Renal pelvis (tissue), 12 donors: ENCODE data around the gene CNTN2. TPM values are rescaled to one million over a fixed set of nuclear protein-coding genes. Genes with fewer than 3 reads are reported as not detected.

Experiments
- DNase-seq: peaks from one replicate; pipeline ENCODE4 v3.0.0-alpha.2; 2013
- long read RNA-seq, 16 experiments: transcript quantifications; one replicate each; lab custom pipeline, GENCODE V29; 2026
- polyA plus RNA-seq, 3 donors: library from polyadenylated mRNA; unstranded; fragments of 120-200 nt; gene quantifications; one replicate each; pipeline ENCODE4 v1.2.1, GENCODE V29; 2013; ENCODE audit not compliant: insufficient read length in 3 of 3

CNTN2 gene
- 1 to 10 TPM in 1 of 3 donors, under 1 TPM in 2; 0.77 to 1.1 (median 0.86) TPM for polyA plus RNA-seq
- long read RNA-seq, donor 1, result 0 reads
- long read RNA-seq, donor 2, result 0 reads
- long read RNA-seq, donor 3, partial matches to known transcripts, result 0 of 2 reads
- long read RNA-seq, donor 3, other reads (novel, unspliced or antisense), result 0 of 2 reads
- long read RNA-seq, donor 4, partial matches to known transcripts, result 0 of 1 reads
- long read RNA-seq, donor 4, other reads (novel, unspliced or antisense), result 0 of 1 reads
- long read RNA-seq, donor 5, result 0 reads
- long read RNA-seq, donor 6, result 0 reads
- long read RNA-seq, donor 7, result 0 reads
- long read RNA-seq, donor 8, partial matches to known transcripts, result 0 of 2 reads
- long read RNA-seq, donor 8, other reads (novel, unspliced or antisense), result 0 of 2 reads
- long read RNA-seq, donor 9, result 0 reads
- long read RNA-seq, donor 10, result 0 reads
- long read RNA-seq, donor 11, result 0 reads
- long read RNA-seq, donor 12, result 0 reads
- long read RNA-seq, donor 13, result 0 reads
- long read RNA-seq, donor 14, result 0 reads
- long read RNA-seq, donor 15, partial matches to known transcripts, result 0 of 1 reads
- long read RNA-seq, donor 15, other reads (novel, unspliced or antisense), result 0 of 1 reads
- long read RNA-seq, donor 16, result 0 reads

- DNase-seq, result no peak
Observed at GRCh38 chr1:205042911-205043806, at the start of gene CNTN2. CNTN2 (plus strand) TSS chr1:205043212; CDS start chr1:205053186, 9,974 bp downstream.

- DNase-seq, result no peak
Observed at GRCh38 chr1:204994086-204994862, 48.7 kb upstream of the CNTN2 start.

- no peak for DNase-seq
Observed at GRCh38 chr1:204996981-204997380, 46.0 kb upstream of the CNTN2 start.

GRCh38 chr1:204997591-204998355, 45.2 kb upstream of the CNTN2 start:
- no peak for DNase-seq

- peak; percentile 58 for DNase-seq
Observed at GRCh38 chr1:205001162-205001561, 41.9 kb upstream of the CNTN2 start.

GRCh38 chr1:205002705-205003104, 40.3 kb upstream of the CNTN2 start:
- no peak for DNase-seq

- DNase-seq, result no peak
Observed at GRCh38 chr1:205003358-205004131, 39.5 kb upstream of the CNTN2 start.

GRCh38 chr1:205004351-205004750, 38.7 kb upstream of the CNTN2 start:
- DNase-seq, result no peak

- no peak for DNase-seq
Observed at GRCh38 chr1:205008896-205009295, 34.1 kb upstream of the CNTN2 start.

- DNase-seq, result no peak
Observed at GRCh38 chr1:205009670-205010069, 33.3 kb upstream of the CNTN2 start.

- no peak for DNase-seq
Observed at GRCh38 chr1:205012391-205013140, 30.4 kb upstream of the CNTN2 start.

- no peak for DNase-seq
Observed at GRCh38 chr1:205013683-205014367, 29.2 kb upstream of the CNTN2 start.

- DNase-seq, result no peak
Observed at GRCh38 chr1:205014783-205015182, 28.2 kb upstream of the CNTN2 start.

- DNase-seq, result no peak
Observed at GRCh38 chr1:205015241-205015640, 27.8 kb upstream of the CNTN2 start.

- DNase-seq, result no peak
Observed at GRCh38 chr1:205016075-205016474, 26.9 kb upstream of the CNTN2 start.

- no peak for DNase-seq
Observed at GRCh38 chr1:205016584-205016983, 26.4 kb upstream of the CNTN2 start.

- DNase-seq, result no peak
Observed at GRCh38 chr1:205017001-205017400, 26.0 kb upstream of the CNTN2 start.

- DNase-seq, result no peak
Observed at GRCh38 chr1:205017766-205018165, 25.2 kb upstream of the CNTN2 start.

GRCh38 chr1:205018381-205018780, 24.6 kb upstream of the CNTN2 start:
- no peak for DNase-seq
